ENCODE measurements around the gene DRAM2. TPM values are rescaled to one million over a fixed set of nuclear protein-coding genes. Genes with fewer than 3 reads are reported as not detected.

The DRAM2 gene
- total RNA-seq, 1 experiment from 2014 or later: 17.0 TPM

GRCh38 chr1:111151838-111152237 lies 11.9 kb upstream of the DRAM2 start:
- POLR2A ChIA-PET (ENCODE audit: low non-redundant PET): no interaction called here
- no TSS peak for BruUV-seq (replicated peaks)
- peaks cover 36% of the 10 kb centered on the region for H3K36me3 ChIP-seq (ENCODE audit: insufficient read depth, low read length, poor library complexity, severe bottlenecking)

GRCh38 chr1:111148376-111148881 lies 8.5 kb upstream of the DRAM2 start:
- no peak for DNase-seq (ENCODE audit: low spot score)
- H3K27ac ChIP-seq (ENCODE audit: low read depth, low read length, poor library complexity, severe bottlenecking): no peak overlapping the region
- H3K4me1 ChIP-seq (ENCODE audit: insufficient read depth, low read length, poor library complexity, severe bottlenecking): no peaks in the 10 kb centered on the region
- ChIA-PET POLR2A (ENCODE audit: low non-redundant PET) (no interaction called here), CTCF (no interaction called here)
- no peak overlapping the region for H3K4me3 ChIP-seq (ENCODE audit: low read depth, low read length, poor library complexity, severe bottlenecking)
- no peaks in the 10 kb centered on the region for H3K27me3 ChIP-seq (replicated peaks; ENCODE audit: insufficient read depth, low read depth, low read length, poor library complexity)
- TF ChIP-seq EZH2 (IDR thresholded peaks at IDR 0.05; ENCODE audit: borderline replicate concordance, low read depth, low read length, poor library complexity, severe bottlenecking): no peak
- TF ChIP-seq CTCF (conservative IDR thresholded peaks at IDR 0.05; ENCODE audit: low read depth, low read length): no peak
- peaks cover 30% of the 10 kb centered on the region for H3K36me3 ChIP-seq (ENCODE audit: insufficient read depth, low read length, poor library complexity, severe bottlenecking)
- intact Hi-C loops (cut with micrococcal nuclease; ENCODE audit: unreplicated experiment): no loop called here
- no peaks in the 10 kb centered on the region for H3K9me3 ChIP-seq (ENCODE audit: low read depth, low read length, poor library complexity, severe bottlenecking)
- no TSS peak for BruUV-seq (replicated peaks)

More at GRCh38 chr1:111151838-111152237, 11.9 kb upstream of the DRAM2 start:
- H3K27ac ChIP-seq (ENCODE audit: low read depth, low read length, poor library complexity, severe bottlenecking): no peak overlapping the region
- H3K27me3 ChIP-seq (replicated peaks; ENCODE audit: insufficient read depth, low read depth, low read length, poor library complexity): no peaks in the 10 kb centered on the region
- intact Hi-C loops (cut with micrococcal nuclease; ENCODE audit: unreplicated experiment): no loop called here
- no peaks in the 10 kb centered on the region for H3K9me3 ChIP-seq (ENCODE audit: low read depth, low read length, poor library complexity, severe bottlenecking)
- H3K4me1 ChIP-seq (ENCODE audit: insufficient read depth, low read length, poor library complexity, severe bottlenecking): no peaks in the 10 kb centered on the region
- CTCF ChIA-PET: no interaction called here
- H3K4me3 ChIP-seq (ENCODE audit: low read depth, low read length, poor library complexity, severe bottlenecking): no peak overlapping the region
- no peak for DNase-seq (ENCODE audit: low spot score)
- no peak for TF ChIP-seq CTCF (conservative IDR thresholded peaks at IDR 0.05; ENCODE audit: low read depth, low read length)
- no peak for TF ChIP-seq EZH2 (IDR thresholded peaks at IDR 0.05; ENCODE audit: borderline replicate concordance, low read depth, low read length, poor library complexity, severe bottlenecking)

GRCh38 chr1:111147948-111148347 lies 8.1 kb upstream of the DRAM2 start:
- no peak overlapping the region for H3K27ac ChIP-seq (ENCODE audit: low read depth, low read length, poor library complexity, severe bottlenecking)
- BruUV-seq (replicated peaks): no TSS peak
- H3K36me3 ChIP-seq (ENCODE audit: insufficient read depth, low read length, poor library complexity, severe bottlenecking): peaks cover 26% of the 10 kb centered on the region
- intact Hi-C loops (cut with micrococcal nuclease; ENCODE audit: unreplicated experiment): no loop called here
- no peaks in the 10 kb centered on the region for H3K27me3 ChIP-seq (replicated peaks; ENCODE audit: insufficient read depth, low read depth, low read length, poor library complexity)
- ChIA-PET POLR2A (ENCODE audit: low non-redundant PET) (no interaction called here), CTCF (no interaction called here)
- H3K4me3 ChIP-seq (ENCODE audit: low read depth, low read length, poor library complexity, severe bottlenecking): no peak overlapping the region
- H3K9me3 ChIP-seq (ENCODE audit: low read depth, low read length, poor library complexity, severe bottlenecking): no peaks in the 10 kb centered on the region
- no peaks in the 10 kb centered on the region for H3K4me1 ChIP-seq (ENCODE audit: insufficient read depth, low read length, poor library complexity, severe bottlenecking)
- TF ChIP-seq EZH2 (IDR thresholded peaks at IDR 0.05; ENCODE audit: borderline replicate concordance, low read depth, low read length, poor library complexity, severe bottlenecking) (no peak), CTCF (conservative IDR thresholded peaks at IDR 0.05; ENCODE audit: low read depth, low read length) (no peak)
- no peak for DNase-seq (ENCODE audit: low spot score)

Data from A673 (cell line).